HFF-Myc (cell line): ENCODE data around the gene MEGF9.

Experiments used
- DNase-seq: peaks from one replicate; pipeline ENCODE4 v3.0.0-alpha.2; 2011; ENCODE audit warnings: low read depth; ENCODE audit errors: extremely low read depth
- H3K4me3 ChIP-seq: replicated peaks from 2 replicates; pipeline ENCODE4 v1.5.1; 2011; ENCODE audit warnings: low read depth, mild to moderate bottlenecking, control low read depth, low read length
- CTCF ChIP-seq: IDR thresholded peaks from 2 replicates; pipeline ENCODE4 v1.5.1; 2012; ENCODE audit warnings: mild to moderate bottlenecking, low read depth, low read length, control low read depth; ENCODE audit errors: missing control alignments

The MEGF9 gene

GRCh38 chr9:120681121-120681520, 33.1 kb downstream of the MEGF9 start:
- H3K4me3 ChIP-seq, result no peak overlapping the region
- no peak for DNase-seq
- no peak for TF ChIP-seq CTCF

GRCh38 chr9:120680579-120680978, 33.7 kb downstream of the MEGF9 start:
- H3K4me3 ChIP-seq, result no peak overlapping the region
- TF ChIP-seq CTCF, result no peak
- DNase-seq, result no peak

- DNase-seq, result no peak
- H3K4me3 ChIP-seq, result no peak overlapping the region
- TF ChIP-seq CTCF, result no peak
Observed at GRCh38 chr9:120680161-120680560, 34.1 kb downstream of the MEGF9 start.

- H3K4me3 ChIP-seq, result no peak overlapping the region
- TF ChIP-seq CTCF, result no peak
- no peak for DNase-seq
Observed at GRCh38 chr9:120677965-120678364, 36.3 kb downstream of the MEGF9 start.

- no peak for DNase-seq
- no peak for TF ChIP-seq CTCF
- no peak overlapping the region for H3K4me3 ChIP-seq
Observed at GRCh38 chr9:120676767-120677402, 37.4 kb downstream of the MEGF9 start.

- no peak overlapping the region for H3K4me3 ChIP-seq
- TF ChIP-seq CTCF, result no peak
- DNase-seq, result no peak
Observed at GRCh38 chr9:120668399-120668798, 45.9 kb downstream of the MEGF9 start.

- no peak for DNase-seq
- no peak for TF ChIP-seq CTCF
- no peak overlapping the region for H3K4me3 ChIP-seq
Observed at GRCh38 chr9:120663950-120664349, 50.3 kb downstream of the MEGF9 start.
